Measurements from ENCODE around the gene PCCA. TPM values are rescaled to one million over a fixed set of nuclear protein-coding genes. Genes with fewer than 3 reads are reported as not detected.
A peak's percentile ranks its signal among the peaks of the same experiment; 100 is the strongest.

The PCCA gene
- total RNA-seq, 1 donor from 2014 or later, result 53.6 TPM

DNA sequence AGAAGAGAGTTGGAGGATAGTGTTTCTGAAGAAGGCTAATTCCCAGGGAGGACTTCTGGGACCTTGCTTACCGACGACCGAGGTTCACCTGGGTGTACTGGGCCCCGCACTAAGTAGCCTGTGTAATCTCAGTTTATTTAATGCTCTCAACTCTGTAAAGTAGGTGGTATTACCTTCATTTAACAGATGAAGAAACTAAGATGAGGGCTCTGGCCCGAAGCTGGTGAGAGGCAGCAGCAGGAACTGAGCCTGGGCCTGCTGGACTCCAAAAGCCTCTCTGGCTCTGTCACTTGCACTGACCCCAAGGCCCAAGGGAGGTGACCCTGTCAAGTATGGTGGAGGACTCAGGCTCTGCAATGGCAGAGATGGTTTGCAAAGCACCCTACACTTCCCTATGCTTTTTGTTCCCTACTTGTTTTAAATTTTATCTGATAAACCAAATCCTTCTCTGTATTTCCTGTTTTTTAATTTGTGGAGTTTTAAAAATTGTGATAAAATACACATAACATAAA, 449.1 kb downstream of the PCCA start:
- DNase-seq (ENCODE audit: low spot score), result no peak

DNA sequence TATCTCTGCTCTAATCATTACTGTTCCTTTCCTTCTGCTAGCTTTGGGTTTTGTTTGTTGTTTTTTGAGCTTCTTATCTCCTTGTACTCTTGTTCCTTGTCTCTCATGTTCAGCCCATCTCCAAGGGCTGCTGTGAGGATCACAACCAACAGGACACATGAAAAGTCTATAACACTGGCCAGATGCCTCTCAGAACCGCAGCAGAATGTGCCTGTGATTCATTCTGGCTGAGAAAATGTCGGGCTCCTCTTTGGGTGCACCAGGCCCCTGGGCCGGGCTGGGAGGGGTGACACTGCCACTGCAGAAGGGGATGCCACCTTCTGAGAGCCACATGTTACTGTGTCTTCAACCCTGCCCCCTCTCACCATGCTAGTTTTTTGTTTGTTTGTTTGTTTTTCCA, 451.7 kb downstream of the PCCA start:
- no peak for DNase-seq (ENCODE audit: low spot score)

DNA sequence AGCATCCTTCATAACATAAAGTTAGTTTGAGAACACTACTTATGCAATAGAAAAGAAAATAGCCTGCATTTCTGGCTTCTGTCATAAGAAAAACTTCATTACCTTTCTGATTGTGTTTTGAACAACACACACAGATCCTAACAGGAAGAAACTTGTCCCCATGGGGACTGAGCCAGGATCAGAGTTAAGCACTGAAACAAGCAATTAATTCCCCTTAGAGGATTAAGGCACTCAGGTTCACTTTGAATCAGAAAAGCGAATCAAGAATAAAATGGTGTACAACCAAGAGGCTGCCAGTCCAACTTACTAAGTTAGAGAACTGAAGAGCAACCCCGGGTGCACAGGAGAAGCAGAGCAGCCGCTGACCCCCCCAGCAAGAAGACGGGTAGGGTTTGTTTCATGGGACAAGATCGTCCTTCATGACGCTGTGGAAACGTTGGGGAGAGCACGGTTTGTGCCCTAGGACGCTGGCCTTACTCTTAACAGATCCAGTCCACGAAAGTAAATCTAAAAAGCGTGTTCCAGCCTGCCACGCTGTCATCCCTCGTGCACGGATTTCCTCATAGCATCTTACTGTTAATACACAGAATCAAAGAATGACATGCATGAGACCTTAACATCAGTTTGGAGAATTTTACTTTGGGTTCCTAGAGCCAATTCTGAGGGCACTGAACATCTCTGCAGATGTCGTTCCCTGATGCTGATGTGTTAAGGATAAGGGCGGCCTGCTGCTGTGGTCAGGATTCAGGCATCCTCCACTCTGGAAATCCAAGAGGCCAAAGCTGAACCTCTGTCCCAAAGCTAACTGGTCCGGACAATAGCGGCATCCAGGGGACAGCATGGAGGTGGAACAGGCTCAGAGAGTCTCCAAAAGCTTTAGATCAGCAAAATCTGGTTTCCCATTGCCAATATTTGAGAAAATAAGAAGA, 453.3 kb downstream of the PCCA start:
- no peak for DNase-seq (ENCODE audit: low spot score)

DNA sequence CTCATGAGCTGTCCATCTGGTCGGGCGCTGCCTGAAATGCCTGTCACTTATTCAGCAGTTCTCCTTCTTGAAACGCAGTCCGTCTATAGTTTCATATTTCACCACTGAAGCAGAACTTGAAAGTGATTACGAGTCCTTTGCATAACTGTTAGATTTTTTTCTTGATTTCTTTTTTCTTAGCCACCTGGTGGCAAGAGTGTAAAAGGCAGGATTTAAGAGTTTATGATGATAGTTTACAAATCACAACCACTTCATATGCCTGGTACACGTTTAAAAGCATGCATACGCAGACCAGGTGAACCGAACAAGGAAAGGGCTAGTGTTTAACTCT, 453.9 kb downstream of the PCCA start:
- DNase-seq (ENCODE audit: low spot score), result no peak

DNA sequence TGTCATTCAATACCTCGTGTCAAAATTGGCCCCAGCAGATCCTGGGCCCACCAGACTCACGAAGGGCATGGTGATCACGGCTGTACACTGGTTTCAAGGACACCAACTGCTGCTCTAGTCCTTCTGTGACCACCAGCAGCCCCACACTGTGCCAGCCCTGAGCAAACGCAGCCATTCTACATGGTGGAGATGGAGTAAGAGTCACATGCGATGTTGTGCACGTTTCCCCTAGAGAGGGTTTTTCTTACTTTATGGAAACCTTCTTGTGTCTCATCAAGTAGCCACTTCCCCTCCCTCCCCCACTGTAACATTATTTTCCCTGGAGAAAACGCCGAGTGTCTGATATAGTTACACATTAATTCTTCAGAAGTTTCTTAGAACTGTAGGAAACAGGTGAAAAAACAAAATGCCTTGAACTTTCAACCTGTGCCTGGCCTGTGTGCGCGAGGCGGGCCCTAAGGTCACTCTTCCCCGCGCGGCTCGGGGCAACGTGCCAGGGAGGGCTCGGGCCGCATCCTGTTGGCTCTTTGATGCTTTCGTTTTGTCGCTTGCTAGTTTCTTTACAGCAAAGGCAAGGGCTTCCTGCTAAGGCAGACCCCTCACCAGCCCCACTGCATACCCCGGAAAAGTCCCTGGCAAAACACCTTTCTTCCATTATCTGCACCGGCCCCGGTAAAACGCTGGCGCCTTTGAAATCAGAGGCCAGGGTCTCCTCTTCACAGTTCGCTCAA, 455.1 kb downstream of the PCCA start:
- peak; percentile 82 for DNase-seq (ENCODE audit: low spot score)

DNA sequence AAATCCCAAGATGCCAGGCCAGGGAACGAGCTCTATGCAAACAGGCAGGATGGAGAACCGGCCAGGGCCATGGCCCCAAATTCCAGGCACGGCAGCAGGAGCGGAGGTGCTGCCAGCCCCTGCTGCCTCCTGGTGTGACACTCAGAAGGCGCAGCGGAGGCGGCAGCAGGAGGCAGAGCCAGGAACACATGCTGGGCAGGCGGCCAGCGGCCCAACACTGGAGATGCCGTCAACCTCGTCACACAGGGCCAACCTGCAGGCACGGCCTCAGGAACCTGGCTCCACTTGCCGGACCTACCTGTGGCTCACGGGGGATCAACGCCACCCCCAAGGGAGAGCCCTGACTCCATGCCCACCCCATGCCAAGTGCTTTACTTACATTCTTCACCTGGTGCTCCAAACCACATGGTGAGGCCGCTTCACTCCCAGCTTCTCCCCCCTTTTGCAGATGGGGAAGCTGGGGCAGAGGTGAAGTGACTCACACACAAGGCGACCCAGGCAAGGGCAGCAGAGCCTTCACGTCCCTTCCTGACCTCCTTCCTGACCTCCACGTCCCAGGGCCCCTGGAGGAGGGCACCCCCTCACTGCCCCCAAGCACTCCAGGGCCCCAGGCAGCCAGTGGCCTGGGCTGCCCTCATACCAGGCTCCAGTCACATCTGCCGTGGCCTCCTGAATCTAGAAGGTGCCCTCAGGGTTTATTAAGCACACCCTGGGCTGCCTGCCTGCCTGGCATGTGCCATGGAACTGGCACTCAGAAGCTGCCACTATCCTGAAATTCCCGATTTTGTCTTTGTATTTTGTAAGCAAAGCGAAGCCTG, 456.2 kb downstream of the PCCA start:
- peak; percentile 88 for DNase-seq (ENCODE audit: low spot score)

DNA sequence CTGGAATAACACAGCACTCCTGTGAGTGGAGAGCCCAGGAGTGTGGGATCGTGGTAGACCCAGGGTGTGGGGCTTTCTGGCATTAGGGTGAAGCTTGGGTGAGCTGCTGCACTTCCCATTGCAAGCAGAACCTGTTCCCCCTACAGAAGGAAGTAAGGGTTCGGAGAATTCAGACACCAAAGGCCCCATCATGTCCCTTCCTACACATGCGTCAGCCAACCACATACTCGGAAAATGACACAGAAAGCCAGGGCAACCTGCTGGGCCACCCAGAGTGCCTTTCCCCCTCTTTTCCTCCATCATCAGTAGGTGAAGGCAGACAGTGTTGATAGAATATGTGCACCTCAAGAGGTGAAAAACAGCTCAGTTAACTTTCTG, 456.8 kb downstream of the PCCA start:
- no peak for DNase-seq (ENCODE audit: low spot score)

DNA sequence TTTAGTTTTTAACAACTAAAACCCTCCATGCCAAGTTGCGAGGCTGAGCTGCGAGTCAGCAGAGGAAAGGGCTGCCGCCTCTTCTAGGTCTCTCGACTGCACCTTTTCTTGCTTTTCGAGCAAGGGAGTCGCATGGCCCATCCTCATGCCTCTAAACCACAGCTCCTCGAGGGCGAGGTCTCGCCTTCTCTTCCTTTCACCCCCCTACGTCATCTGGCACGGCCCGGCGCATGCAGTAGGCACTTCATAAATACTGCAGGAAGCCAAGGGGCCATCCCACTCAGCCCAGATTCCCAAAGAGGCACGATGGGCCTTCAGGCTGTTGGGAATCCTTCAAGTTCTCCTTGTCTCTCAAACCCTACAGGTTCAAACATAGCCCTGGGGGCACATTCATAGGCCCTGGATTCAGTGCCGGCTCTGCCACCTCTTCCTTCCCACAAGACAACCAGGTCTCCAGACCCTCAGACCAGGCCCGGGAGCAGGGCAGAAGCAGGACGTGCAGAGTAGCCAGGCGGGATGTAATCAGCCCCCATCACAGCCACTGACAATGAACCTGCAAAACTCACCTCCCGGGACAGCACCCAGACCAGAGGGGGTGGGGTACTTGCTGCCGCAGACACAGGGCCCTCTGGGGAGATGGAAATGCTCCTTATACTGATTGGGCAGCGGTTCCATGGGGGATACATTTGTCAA, 458.0 kb downstream of the PCCA start:
- DNase-seq (ENCODE audit: low spot score), result no peak

DNA sequence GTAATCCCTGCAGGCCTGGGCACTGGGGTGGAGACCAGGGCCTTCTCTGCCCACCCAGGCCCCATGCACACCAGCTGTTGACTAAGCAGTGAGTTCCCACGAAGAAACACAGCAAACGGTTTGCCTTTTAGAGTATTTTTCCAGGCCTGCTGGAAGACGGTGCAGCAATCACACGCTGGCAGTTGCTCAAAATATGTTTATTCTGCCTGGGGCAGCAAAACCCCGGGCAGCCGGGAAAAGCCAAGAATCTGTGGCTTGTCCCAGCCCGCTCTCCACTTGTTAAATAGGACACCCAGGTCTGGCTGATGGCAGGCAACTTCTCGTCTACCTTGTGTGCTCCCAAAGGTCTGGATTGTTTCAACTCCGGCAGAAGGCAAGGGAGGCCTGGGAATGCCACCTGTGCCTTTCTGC, 458.9 kb downstream of the PCCA start:
- no peak for DNase-seq (ENCODE audit: low spot score)

DNA sequence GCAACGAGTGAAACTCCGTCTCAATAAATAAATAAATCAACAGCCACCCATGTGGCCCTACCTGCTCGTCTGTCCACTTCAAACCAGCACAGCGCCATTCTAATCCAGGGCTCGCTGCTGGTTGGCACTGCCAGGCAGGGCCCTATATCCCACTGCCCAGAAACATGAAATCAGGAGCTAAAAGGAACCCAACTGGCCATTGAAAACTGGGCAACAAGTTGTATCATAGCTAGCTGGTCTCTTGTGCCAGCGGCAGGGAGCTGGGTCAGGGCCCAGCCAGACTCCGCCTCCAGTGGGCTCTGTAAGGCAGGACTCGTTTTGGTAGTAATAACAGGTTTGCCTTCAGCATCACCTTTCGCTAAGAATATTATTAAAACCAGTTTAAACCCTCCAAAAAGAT, 460.4 kb downstream of the PCCA start:
- DNase-seq (ENCODE audit: low spot score), result peak; percentile 55

DNA sequence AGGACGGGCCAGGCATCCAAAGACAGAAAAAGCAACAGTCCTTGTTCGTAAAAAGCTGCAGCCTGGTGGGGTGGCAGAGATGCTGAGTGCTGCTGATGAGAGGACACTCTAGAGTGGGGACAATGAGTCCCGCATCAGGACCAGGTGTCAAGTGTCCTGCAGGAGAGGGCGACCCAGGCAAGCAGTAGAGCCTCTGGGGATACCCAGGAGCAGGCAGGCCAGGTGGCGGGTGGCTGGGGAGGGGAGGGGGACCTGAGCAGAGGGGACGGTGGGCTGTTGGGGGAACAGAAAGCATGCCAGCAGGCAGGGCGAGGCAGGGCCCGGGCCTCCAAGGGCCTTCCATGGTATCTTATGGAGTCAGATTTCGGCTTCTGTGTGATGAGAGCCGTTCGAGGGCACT, 463.9 kb downstream of the PCCA start:
- peak; percentile 64 for DNase-seq (ENCODE audit: low spot score)

DNA sequence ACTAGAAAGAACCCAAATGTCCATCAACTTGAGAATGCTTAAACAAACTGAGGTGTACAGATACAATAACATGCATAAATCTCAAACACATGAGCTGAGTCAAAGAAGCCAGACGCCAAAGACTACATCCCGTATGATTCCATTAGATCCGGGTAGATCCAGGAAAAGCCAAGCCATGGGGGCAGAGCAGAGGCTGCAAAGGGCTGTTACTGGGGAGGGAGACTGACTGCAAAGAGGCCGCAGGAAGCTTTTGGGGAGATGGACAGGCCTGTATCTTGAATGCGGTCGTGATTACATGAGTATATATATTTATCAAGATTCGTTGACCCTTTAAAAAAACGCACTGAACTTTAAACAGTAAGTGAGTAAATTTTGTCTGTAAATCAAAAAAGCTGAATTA, 471.0 kb downstream of the PCCA start:
- no peak for DNase-seq (ENCODE audit: low spot score)

DNA sequence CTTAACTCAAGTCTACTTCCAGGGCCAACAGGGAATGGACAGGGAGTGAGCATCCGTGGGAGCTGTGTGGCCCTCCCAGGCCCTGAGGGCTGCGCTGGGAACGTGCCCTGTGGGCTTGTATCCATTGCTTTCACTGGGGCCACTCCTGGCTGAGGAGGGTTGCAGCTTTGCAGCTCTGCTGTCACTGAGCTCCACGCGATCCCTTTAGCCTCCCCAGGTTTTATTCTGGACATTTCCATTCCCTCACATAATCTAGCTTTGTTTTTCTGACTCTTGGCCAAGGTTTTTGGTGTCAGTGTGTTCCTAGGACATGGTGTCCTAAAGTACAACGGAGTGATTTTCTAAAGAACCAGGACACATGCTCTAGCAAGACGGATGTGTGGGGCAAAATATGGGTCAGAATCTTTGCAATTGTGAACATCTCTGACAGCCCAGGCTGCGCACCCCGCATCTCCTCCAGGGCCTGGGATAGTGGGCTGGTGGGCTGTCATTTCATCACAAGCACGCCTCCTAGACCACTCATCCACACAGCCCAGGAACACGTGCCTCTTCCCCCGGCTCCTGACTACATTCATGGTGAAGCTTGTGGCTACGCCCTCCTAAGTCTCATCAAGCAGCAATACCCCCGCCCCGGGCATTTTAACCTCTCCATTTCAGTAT, 471.7 kb downstream of the PCCA start:
- no peak for DNase-seq (ENCODE audit: low spot score)

DNA sequence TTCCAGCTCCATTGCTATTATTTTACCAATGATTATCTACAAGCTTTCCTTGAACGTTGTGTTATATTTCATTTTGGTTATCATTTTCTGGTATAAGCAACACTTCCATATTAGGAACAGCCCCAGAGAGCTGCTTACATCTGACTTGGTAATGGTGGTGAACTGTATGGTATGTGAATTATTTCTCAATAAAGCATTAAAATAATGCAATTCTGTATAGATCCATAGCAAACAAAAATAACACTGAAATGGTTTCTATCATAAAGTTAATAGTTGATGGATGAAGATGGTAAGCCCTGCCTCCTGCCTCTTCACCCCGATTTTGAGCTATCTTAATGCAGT, 472.2 kb downstream of the PCCA start:
- no peak for DNase-seq (ENCODE audit: low spot score)

DNA sequence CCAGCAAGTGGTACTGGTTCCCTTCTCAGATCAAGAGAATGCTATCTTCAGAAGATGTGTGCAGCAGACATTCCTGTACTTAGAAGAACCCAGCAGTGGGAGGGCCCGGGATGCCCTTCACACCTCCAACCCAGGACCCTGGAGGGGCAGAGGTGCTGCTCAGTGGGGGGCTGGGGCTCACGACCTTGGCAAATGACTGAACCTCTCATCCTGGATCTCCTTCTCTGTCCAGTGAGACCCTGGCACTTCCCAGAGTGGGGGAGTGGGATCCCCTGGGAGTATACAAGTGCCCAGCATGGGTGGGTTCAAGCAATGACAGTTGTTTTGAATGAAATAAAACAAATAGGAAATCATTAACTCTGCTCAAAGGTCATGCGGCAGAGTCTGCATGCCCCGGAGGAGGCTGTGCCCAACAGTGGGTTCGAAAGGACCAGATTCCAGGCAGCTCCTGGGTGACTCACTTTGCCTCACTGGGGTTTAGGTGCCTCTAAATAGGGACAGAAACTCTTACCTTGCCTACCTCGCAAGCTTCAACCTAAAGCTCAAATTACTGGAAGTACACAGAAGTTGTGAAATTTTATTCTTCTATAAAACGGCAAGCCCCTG, 472.8 kb downstream of the PCCA start:
- no peak for DNase-seq (ENCODE audit: low spot score)

DNA sequence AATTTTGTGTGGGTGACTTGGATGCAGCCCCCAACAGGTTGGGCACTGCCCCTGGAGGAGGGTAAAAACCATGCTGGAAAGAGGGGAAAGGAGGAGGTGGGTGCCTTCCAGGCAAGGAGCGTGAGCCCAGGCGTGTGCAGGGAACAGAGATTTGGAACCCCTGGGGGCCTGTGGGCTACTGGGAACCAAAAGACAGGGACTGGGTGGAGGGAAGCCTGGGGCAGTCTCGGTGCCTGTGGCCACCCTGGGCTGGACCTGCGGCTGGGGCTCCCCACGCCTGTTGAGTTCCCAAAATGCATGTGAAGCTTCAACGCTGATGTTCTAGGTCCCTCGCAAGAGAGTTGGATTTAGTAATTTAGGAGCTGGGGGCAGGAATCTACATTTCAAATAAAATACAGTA, 474.9 kb downstream of the PCCA start:
- DNase-seq (ENCODE audit: low spot score), result no peak

DNA sequence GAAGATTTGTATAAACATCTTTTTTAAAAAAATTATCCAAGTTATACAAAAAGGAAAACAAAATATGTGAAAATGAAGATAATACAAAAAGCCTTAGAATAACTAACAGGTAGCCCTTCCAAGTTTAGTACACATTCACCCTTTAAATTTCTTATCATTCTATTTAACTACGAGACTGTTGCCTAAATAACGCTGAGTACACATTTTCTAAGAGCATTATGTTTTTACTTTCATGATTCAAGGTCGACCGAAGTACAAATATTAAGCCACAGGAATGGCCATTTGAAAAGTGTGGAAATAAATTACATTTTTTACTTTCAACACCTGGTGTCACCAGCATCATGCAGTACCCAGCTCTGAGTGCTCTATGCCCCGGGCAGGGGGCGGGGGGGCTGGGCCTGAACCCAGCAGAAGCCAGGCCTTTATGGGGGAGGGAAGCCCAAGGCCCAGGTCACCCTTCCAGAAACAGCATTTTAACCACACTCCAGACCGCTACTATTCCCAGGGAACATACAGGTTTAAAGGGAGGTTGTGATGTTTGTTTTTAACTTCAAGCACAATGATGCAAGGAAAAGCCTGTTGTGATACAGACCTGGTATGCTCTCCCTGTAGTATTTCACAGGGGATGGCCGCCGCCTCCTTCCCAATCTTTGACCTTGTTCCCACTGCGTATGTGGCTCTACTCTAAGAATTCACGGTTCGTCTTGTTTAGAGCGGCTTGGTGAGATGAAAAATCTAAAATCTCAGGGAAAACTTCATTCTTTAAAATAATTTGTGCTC, 475.7 kb downstream of the PCCA start:
- DNase-seq (ENCODE audit: low spot score), result no peak

DNA sequence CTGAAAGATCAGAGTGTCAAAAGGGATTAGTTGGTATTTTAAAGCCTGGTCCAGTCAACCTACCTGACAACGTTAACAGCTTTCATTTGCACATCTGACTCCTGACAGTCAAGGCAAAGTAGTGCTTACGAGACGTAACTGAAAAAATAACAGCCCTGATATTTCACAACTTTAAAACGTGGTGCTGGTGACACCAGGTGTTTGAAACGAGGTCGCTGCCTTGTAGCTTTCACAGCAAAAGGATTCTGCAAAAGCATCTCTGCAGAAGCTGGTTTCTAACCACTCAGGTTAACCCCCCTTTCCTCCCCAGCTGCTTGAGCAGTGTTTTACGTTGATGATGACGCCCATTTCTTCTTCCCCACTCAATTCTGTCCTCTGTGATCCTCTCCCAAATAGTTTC, 476.4 kb downstream of the PCCA start:
- no peak for DNase-seq (ENCODE audit: low spot score)

DNA sequence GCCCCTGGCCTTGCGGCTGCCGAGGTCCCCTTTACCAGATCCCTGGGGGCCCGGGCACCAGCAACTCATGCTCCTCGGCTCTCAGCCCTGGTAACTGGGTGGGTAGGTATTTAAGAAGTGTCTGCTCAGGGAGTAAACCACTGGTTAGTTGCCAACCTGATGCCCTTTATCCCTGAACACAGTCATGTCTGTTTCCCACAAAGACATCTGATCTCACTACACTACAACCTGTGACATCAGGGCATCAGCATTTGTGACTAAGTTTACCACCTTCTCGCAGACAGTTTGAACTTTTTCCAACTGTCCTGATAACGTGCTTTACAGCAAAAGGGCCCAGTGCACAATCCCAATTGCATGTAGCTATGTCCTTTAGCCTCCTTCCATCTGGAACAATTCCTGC, 477.6 kb downstream of the PCCA start:
- DNase-seq (ENCODE audit: low spot score), result no peak
